ENCODE results near the gene BUB1B.

Gene BUB1B

DNA sequence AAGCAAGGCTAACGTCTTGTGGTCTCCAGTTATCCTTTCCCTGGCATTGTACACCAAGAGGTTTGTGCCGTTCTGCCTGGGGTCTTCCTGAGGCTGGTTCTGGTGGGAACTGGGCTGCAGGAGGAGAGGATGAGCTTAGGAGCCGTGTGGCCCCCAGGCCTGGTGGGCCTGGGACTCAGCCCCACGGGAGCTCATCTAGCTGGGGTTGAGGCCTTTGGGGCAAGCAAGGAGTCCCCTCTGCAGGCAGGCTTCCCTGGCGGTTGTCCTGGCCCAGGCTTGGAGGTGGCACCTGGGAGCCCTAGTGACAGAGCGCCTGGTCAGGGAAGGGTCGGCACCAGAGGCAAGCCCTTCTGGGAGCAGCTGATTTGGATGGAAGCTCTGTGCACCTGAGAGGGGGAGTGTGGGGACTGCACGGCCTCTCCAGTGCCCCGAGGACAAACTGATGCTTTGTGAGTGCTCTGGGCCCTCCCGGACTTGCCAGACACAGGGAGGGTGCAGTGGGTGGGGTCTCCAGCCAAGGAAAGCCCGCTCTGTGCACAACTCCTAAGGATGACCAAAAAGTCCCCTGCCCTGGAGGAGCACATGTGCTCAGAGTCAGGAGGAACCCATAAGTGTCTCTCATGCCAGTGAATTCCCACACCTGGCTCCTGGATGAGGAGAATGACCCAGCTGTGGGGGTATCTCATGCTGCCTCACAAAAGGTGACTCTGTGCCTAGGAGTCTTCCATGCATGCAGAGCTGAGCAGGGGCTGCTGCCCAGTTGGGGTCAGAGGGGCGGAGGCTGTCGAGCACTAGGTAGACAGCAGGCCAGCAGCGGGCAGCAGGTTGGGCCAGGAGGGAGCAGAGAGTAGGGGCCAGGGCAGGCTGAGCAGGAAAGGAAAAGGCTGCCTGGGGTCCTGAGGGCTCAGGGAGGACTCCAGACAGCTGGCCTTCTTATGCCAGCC lies 80.7 kb downstream of the BUB1B start:
- TF ChIP-seq, protein P1, sequence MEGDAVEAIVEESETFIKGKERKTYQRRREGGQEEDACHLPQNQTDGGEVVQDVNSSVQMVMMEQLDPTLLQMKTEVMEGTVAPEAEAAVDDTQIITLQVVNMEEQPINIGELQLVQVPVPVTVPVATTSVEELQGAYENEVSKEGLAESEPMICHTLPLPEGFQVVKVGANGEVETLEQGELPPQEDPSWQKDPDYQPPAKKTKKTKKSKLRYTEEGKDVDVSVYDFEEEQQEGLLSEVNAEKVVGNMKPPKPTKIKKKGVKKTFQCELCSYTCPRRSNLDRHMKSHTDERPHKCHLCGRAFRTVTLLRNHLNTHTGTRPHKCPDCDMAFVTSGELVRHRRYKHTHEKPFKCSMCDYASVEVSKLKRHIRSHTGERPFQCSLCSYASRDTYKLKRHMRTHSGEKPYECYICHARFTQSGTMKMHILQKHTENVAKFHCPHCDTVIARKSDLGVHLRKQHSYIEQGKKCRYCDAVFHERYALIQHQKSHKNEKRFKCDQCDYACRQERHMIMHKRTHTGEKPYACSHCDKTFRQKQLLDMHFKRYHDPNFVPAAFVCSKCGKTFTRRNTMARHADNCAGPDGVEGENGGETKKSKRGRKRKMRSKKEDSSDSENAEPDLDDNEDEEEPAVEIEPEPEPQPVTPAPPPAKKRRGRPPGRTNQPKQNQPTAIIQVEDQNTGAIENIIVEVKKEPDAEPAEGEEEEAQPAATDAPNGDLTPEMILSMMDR (IDR thresholded peaks at IDR 0.05; ENCODE audit: low read depth, low read length, missing control alignments): no peak
- no peak overlapping the region for H3K4me3 ChIP-seq (replicated peaks; ENCODE audit: low read depth, low read length)
- no peak for DNase-seq (ENCODE audit: extremely low read depth, low read depth)

DNA sequence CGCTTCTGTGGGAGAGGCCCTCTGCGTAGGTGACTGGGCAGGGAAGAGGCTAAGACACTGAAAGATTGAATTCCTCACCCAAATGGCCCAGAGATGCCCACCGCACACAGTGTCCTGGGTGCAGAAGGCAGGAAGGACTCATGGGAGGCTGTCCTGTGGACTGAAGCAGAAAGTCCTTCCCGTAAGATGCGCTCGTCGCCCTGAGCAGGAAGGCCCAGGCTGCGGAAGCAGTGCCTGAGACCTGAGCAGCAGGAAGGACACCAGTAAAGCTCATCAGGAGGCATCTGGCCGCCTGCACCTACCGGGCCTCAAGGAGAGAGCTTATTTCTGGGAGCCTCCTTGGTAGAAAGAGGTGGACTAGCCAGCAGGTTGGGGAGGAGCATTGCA lies 81.3 kb downstream of the BUB1B start:
- no peak for DNase-seq (ENCODE audit: extremely low read depth, low read depth)
- H3K4me3 ChIP-seq (replicated peaks; ENCODE audit: low read depth, low read length): no peak overlapping the region
- TF ChIP-seq, protein P1 (IDR thresholded peaks at IDR 0.05; ENCODE audit: low read depth, low read length, missing control alignments): no peak

GRCh38 chr15:40242601-40243000 lies 81.7 kb downstream of the BUB1B start:
- TF ChIP-seq, protein P1 (IDR thresholded peaks at IDR 0.05; ENCODE audit: low read depth, low read length, missing control alignments): no peak
- no peak for DNase-seq (ENCODE audit: extremely low read depth, low read depth)

GRCh38 chr15:40243126-40243810 lies 82.4 kb downstream of the BUB1B start:
- H3K4me3 ChIP-seq (replicated peaks; ENCODE audit: low read depth, low read length): no peak overlapping the region
- DNase-seq (ENCODE audit: extremely low read depth, low read depth): no peak
- TF ChIP-seq, protein P1 (IDR thresholded peaks at IDR 0.05; ENCODE audit: low read depth, low read length, missing control alignments): no peak

More at GRCh38 chr15:40242601-40243000, 81.7 kb downstream of the BUB1B start:
- H3K4me3 ChIP-seq (replicated peaks; ENCODE audit: low read depth, low read length): no peak overlapping the region

DNA sequence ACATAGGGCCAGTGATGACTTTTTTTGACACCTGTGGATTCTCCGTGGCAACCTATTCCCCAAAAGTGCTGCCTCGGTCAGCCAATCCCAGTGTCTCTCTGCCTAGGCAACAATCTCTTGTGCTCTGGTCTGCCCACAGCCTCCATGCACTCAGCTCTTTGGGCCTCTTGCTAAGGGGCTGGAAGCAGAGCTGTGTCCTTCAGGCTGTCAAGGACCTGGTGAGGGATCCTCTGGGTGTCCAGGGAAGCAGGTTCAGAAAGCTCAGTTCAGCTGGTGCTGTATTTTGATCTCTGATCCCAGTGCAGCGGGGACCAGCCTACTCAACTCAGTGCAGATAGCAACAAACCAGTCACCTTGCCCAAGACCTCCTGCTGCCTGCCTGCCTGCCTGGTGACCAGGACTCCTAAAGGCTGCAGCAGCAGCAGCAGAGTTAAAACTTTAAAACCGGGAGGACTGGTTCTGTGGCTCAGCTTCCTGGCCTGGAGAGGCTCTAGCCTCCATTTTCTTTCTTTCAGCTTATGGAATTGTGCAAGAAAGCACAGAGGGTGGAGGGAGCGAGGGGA lies 84.2 kb downstream of the BUB1B start:
- TF ChIP-seq, protein P1 (IDR thresholded peaks at IDR 0.05; ENCODE audit: low read depth, low read length, missing control alignments): no peak
- H3K4me3 ChIP-seq (replicated peaks; ENCODE audit: low read depth, low read length): no peak overlapping the region
- DNase-seq (ENCODE audit: extremely low read depth, low read depth): no peak

DNA sequence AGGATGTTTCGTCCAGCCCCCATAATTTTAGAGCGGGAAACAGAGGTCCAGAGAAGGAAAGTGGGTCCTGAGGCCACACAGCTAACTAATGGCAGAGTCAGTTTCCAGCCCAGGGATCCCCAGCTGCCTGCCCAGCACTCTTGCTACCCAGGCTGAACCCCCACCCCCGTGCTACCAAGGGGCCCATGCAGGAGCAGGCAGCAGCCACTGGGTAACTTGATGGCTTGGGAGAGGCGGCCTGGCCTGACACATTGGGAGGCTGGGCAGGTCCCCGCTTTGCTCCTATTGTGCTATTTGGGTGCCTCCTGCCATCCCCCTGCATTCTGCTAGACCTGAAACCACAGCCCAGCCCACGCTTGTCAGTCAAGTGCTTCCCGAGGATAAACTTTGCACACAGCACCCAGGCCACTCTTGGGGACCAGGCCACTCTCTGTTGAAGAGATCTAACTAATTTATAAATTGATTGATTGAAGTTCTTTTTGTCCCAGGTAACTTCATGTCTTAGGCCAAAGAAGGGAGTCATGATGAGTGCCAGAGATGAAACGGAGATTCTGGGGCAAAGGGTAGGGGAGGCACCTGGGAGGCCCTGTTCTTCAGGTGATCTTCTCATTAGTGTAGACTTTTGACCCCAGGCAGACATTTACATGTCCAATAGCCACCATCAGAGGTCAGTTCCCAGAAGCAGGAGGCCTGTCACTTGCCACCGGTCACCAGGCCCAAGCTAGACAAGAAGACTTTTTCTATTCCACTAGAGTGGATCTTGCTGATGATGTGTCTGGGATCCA lies 85.0 kb downstream of the BUB1B start:
- H3K4me3 ChIP-seq (replicated peaks; ENCODE audit: low read depth, low read length): no peak overlapping the region
- TF ChIP-seq, protein P1 (IDR thresholded peaks at IDR 0.05; ENCODE audit: low read depth, low read length, missing control alignments): no peak
- DNase-seq (ENCODE audit: extremely low read depth, low read depth): no peak

Measured in HFF-Myc (cell line).